OCI-LY1 (cell line): ENCODE data around the gene POLD2.

Experiments used
- H2AFZ ChIP-seq: fragments of 200-600 bp; sonication (generic), shearing (Covaris generic); 2 replicates; pipeline ENCODE4 v1.6.0; 2014; ENCODE audit warnings: antibody characterized with exemption, mild to moderate bottlenecking, low read length
- H3F3A ChIP-seq: fragments of 200-600 bp; sonication (generic), shearing (Covaris generic); 2 replicates; pipeline ENCODE4 v1.6.0; 2014; ENCODE audit warnings: mild to moderate bottlenecking, antibody characterized with exemption, low read length, moderate library complexity; ENCODE audit not compliant: insufficient read depth
- H3K27ac ChIP-seq: fragments of 200-600 bp; sonication (generic); 2 replicates; pipeline ENCODE4 v1.5.1; 2014; ENCODE audit warnings: low read length, mixed run types, mild to moderate bottlenecking, low read depth; ENCODE audit not compliant: poor library complexity, severe bottlenecking
- H3K27me3 ChIP-seq: fragments of 200-600 bp; sonication (generic); 2 replicates; pipeline ENCODE4 v1.6.0; 2014; ENCODE audit warnings: antibody characterized with exemption, mild to moderate bottlenecking, low read length, moderate library complexity; ENCODE audit not compliant: insufficient read depth
- H3K36me3 ChIP-seq: fragments of 200-600 bp; sonication (generic); 2 replicates; pipeline ENCODE4 v1.6.1; 2014; ENCODE audit warnings: mild to moderate bottlenecking, antibody characterized with exemption, low read length, moderate library complexity, mixed read lengths; ENCODE audit not compliant: insufficient read depth
- H3K4me1 ChIP-seq: fragments of 200-600 bp; sonication (generic); 2 replicates; pipeline ENCODE4 v1.5.1; 2014; ENCODE audit warnings: mild to moderate bottlenecking, low read length, moderate library complexity; ENCODE audit not compliant: insufficient read depth, severe bottlenecking
- H3K4me2 ChIP-seq: fragments of 200-600 bp; sonication (generic), shearing (Covaris generic); 2 replicates; pipeline ENCODE4 v1.6.1; 2014; ENCODE audit warnings: low read length
- H3K4me3 ChIP-seq: fragments of 200-600 bp; sonication (generic); 2 replicates; pipeline ENCODE4 v1.5.1; 2014; ENCODE audit warnings: low read length, low read depth, mild to moderate bottlenecking, mixed read lengths; ENCODE audit not compliant: poor library complexity, severe bottlenecking
- H3K79me2 ChIP-seq: fragments of 200-600 bp; shearing (Covaris generic); 2 replicates; pipeline ENCODE4 v1.6.1; 2016; ENCODE audit warnings: mixed run types, low read length, mixed read lengths; ENCODE audit not compliant: insufficient read depth
- H3K9ac ChIP-seq: fragments of 200-600 bp; sonication (generic), shearing (Covaris generic); 2 replicates; pipeline ENCODE4 v1.6.1; 2014; ENCODE audit warnings: mild to moderate bottlenecking, low read length, mixed read lengths
- H3K9me2 ChIP-seq: fragments of 200-600 bp; sonication (generic), shearing (Covaris generic); 2 replicates; pipeline ENCODE4 v1.6.1; 2014; ENCODE audit warnings: low read depth, mild to moderate bottlenecking, low read length, mixed read lengths
- H3K9me3 ChIP-seq: fragments of 200-600 bp; shearing (Covaris generic); 2 replicates; pipeline ENCODE4 v1.6.1; 2014; ENCODE audit warnings: low read length, mixed read lengths
- H4K20me1 ChIP-seq: fragments of 200-600 bp; sonication (generic), shearing (Covaris generic); 2 replicates; pipeline ENCODE4 v1.6.0; 2016; ENCODE audit warnings: mild to moderate bottlenecking, low read length; ENCODE audit not compliant: insufficient read depth
- CTCF ChIP-seq: fragments of 200-600 bp; sonication (generic), shearing (Covaris generic); IDR thresholded peaks from 2 replicates; pipeline ENCODE4 v1.5.1; 2017; ENCODE audit warnings: mild to moderate bottlenecking, antibody characterized with exemption, low read length, moderate library complexity, mixed read lengths
- EZH2 ChIP-seq: fragments of 200-600 bp; sonication (generic), shearing (Covaris generic); IDR thresholded peaks from 2 replicates; pipeline ENCODE4 v1.8.0; 2017; ENCODE audit warnings: borderline replicate concordance, mixed run types, mild to moderate bottlenecking, antibody characterized with exemption, low read length, moderate library complexity, mixed read lengths

The POLD2 gene

DNA sequence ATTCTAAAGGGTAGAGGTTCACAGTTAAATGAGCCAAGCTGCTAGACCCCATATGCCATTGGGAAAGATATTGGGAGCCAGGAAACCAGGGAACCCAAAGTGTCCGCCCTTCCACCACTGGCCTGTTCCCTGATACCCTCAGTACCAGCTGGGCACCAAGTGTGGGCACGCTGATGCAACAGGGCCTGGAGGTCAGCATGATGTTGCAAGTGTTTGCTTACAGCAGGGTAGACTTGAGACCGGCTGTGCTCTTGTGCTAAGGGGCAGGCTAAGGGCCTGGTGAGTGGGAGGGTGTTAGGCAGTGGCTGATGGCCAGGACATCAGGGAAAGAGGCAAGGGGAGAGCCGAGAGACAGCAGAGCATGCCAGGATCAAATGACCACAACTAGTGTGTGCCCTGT, 38.8 kb upstream of the POLD2 start:
- Histone ChIP-seq H2AFZ (no peak overlapping the region), H3K9me2 (no peaks in the 10 kb centered on the region), H3K4me3 (no peak overlapping the region), H3F3A (no peaks in the 10 kb centered on the region), H3K79me2 (no peaks in the 10 kb centered on the region), H3K9ac (no peak overlapping the region), H3K36me3 (no peaks in the 10 kb centered on the region; the same call in 1 of the 2 replicates), H3K27ac (no peak overlapping the region), H3K27me3 (peaks cover 20% of the 10 kb centered on the region), H3K4me1 (no peaks in the 10 kb centered on the region), H4K20me1 (no peaks in the 10 kb centered on the region), H3K9me3 (0 out of 2 replicates have a peak, but pooled peaks cover 8% of the 10 kb centered on the region), H3K4me2 (no peak overlapping the region)
- TF ChIP-seq EZH2 (no peak), CTCF (no peak)

- H3K27ac ChIP-seq: no peak overlapping the region
- 0 out of 2 replicates have a peak, but pooled peaks cover 8% of the 10 kb centered on the region for H3K9me3 ChIP-seq
- H2AFZ ChIP-seq: no peak overlapping the region
- no peaks in the 10 kb centered on the region for H4K20me1 ChIP-seq
- H3K27me3 ChIP-seq: peaks cover 20% of the 10 kb centered on the region
- H3K79me2 ChIP-seq: no peaks in the 10 kb centered on the region
- TF ChIP-seq CTCF (no peak), EZH2 (no peak)
- H3K9ac ChIP-seq: no peak overlapping the region
- H3K36me3 ChIP-seq: no peaks in the 10 kb centered on the region; the same call in 1 of the 2 replicates
- H3K4me2 ChIP-seq: no peak overlapping the region
- no peaks in the 10 kb centered on the region for H3K9me2 ChIP-seq
- no peak overlapping the region for H3K4me3 ChIP-seq
- no peaks in the 10 kb centered on the region for H3K4me1 ChIP-seq
- no peaks in the 10 kb centered on the region for H3F3A ChIP-seq
These were observed 38.0 kb upstream of the POLD2 start for GRCh38 chr7:44161371-44161770.

- H3K27me3 ChIP-seq: peaks cover 15% of the 10 kb centered on the region
- no peaks in the 10 kb centered on the region for H3K9me2 ChIP-seq
- H3K4me3 ChIP-seq: no peak overlapping the region
- H3K27ac ChIP-seq: no peak overlapping the region
- H3F3A ChIP-seq: no peaks in the 10 kb centered on the region
- H3K79me2 ChIP-seq: no peaks in the 10 kb centered on the region
- H3K4me1 ChIP-seq: no peaks in the 10 kb centered on the region
- H3K4me2 ChIP-seq: no peak overlapping the region
- H2AFZ ChIP-seq: no peak overlapping the region
- H4K20me1 ChIP-seq: no peaks in the 10 kb centered on the region
- no peak overlapping the region for H3K9ac ChIP-seq
- H3K36me3 ChIP-seq: no peaks in the 10 kb centered on the region; the same call in 1 of the 2 replicates
- 0 out of 2 replicates have a peak, but pooled peaks cover 8% of the 10 kb centered on the region for H3K9me3 ChIP-seq
- TF ChIP-seq EZH2 (no peak), CTCF (no peak)
These were observed 36.7 kb upstream of the POLD2 start for GRCh38 chr7:44159824-44160630.
